ENCODE data around the gene TM9SF2.

- TF ChIP-seq, protein P1, sequence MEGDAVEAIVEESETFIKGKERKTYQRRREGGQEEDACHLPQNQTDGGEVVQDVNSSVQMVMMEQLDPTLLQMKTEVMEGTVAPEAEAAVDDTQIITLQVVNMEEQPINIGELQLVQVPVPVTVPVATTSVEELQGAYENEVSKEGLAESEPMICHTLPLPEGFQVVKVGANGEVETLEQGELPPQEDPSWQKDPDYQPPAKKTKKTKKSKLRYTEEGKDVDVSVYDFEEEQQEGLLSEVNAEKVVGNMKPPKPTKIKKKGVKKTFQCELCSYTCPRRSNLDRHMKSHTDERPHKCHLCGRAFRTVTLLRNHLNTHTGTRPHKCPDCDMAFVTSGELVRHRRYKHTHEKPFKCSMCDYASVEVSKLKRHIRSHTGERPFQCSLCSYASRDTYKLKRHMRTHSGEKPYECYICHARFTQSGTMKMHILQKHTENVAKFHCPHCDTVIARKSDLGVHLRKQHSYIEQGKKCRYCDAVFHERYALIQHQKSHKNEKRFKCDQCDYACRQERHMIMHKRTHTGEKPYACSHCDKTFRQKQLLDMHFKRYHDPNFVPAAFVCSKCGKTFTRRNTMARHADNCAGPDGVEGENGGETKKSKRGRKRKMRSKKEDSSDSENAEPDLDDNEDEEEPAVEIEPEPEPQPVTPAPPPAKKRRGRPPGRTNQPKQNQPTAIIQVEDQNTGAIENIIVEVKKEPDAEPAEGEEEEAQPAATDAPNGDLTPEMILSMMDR (IDR thresholded peaks at IDR 0.05; ENCODE audit: insufficient read depth, low read length, poor library complexity, severe bottlenecking) = no peak
- no peak for TF ChIP-seq EZH2phosphoT487 (conservative IDR thresholded peaks at IDR 0.05; ENCODE audit: low read length)
Observed at GRCh38 chr13:99589575-99589974, 88.3 kb downstream of the TM9SF2 start.
